Naive thymus-derived CD8-positive, alpha-beta T cell (primary cell): ENCODE results near the gene FCGR3A. TPM values are rescaled to one million over a fixed set of nuclear protein-coding genes. Genes with fewer than 3 reads are reported as not detected.
"Not testable (repeated sequence)": the region's sequence is repeated elsewhere in the genome, so short reads cannot be mapped to it uniquely, and the experiment has no call there.

Experiments
- ATAC-seq, 2 donors: fragments of 150-1000 bp; cut with Tn5 transposase in 1 of 2; sonication (Bioruptor Pico), chemical (Tn5 transposase) in 1 of 2; 1 replicate in 1 of 2; 2 replicates in 1 of 2; pipeline ENCODE4 v1.10.0; 2021; ENCODE audit warnings: mild to moderate bottlenecking in 2 of 2, moderate library complexity in 2 of 2
- POLR2A ChIA-PET: fragments of 350-600 bp; sonication (Branson Sonifier 250); formaldehyde crosslinking; loops from one replicate; lab custom pipeline; 2021; ENCODE audit warnings: antibody characterized with exemption; lab: Charles Lee
- DNase-seq, 10 donors: peaks; one replicate each; pipeline versions ENCODE4 v3.0.0 to v3.0.0-alpha.2; 2020 to 2022
- H3K27ac Mint-ChIP-seq, 10 donors: one replicate each; pipeline ENCODE4 v1.8.0; 2020 to 2022; ENCODE audit warnings: mild to moderate bottlenecking in 10 of 10, mixed read lengths in 10 of 10, moderate library complexity in 4 of 10, inconsistent platforms in 1 of 10
- H3K27me3 Mint-ChIP-seq, 5 donors: one replicate each; pipeline ENCODE4 v1.8.0; 2021 to 2022; ENCODE audit warnings: mixed read lengths in 5 of 5
- H3K36me3 Mint-ChIP-seq, 3 donors: one replicate each; pipeline ENCODE4 v1.8.0; 2020 to 2022; ENCODE audit warnings: mixed read lengths in 3 of 3, mild to moderate bottlenecking in 2 of 3, inconsistent platforms in 1 of 3
- H3K4me1 Mint-ChIP-seq, 4 donors: one replicate each; pipeline ENCODE4 v1.8.0; 2021 to 2022; ENCODE audit warnings: mixed read lengths in 4 of 4
- H3K4me3 Mint-ChIP-seq, 10 donors: one replicate each; pipeline ENCODE4 v1.8.0; 2020 to 2022; ENCODE audit warnings: mild to moderate bottlenecking in 10 of 10, mixed read lengths in 10 of 10, moderate library complexity in 6 of 10, inconsistent platforms in 1 of 10
- H3K9me3 Mint-ChIP-seq, 9 donors: one replicate each; pipeline ENCODE4 v1.8.0; 2020 to 2022; ENCODE audit warnings: mixed read lengths in 9 of 9, mild to moderate bottlenecking in 3 of 9, inconsistent platforms in 1 of 9, moderate library complexity in 1 of 9
- polyA plus RNA-seq, 3 donors: library from polyadenylated mRNA; unstranded; fragments of 300-500 nt; fragmentation: Illumina TruSeq; gene quantifications; one replicate each; pipeline ENCODE4 v1.2.3, GENCODE V29; 2021
- total RNA-seq, 8 experiments: library from RNA in 2 of 8; stranded (reverse) in 2 of 8; gene quantifications; one replicate each; pipeline ENCODE4 v1.2.3 and lab custom pipeline; 2021 to 2026

Gene FCGR3A
- 1 to 10 TPM in 1 of 2 experiments, under 1 TPM in 1; 0.74 to 1.1 TPM for total RNA-seq
- polyA plus RNA-seq, result 10 to 100 TPM in 1 of 3 donors, 1 to 10 TPM in 2; 1.7 to 33.2 (median 2.3) TPM
- total RNA-seq (lab: John Stamatoyannopoulos, UW), result 0 to 0.21 (median 0) reads per million in 6 experiments

GRCh38 chr1:161549652-161550051 lies at the start of gene FCGR3A:
Gene FCGR3A (minus strand): TSS chr1:161549818. CDS start chr1:161549736, 82 bp downstream.
- Mint-ChIP-seq H3K27me3 (no peaks in the 10 kb centered on the region), H3K4me1 (peaks cover 8 to 21% (median 11%) of the 10 kb centered on the region in 4 donors), H3K36me3 (no peaks in the 10 kb centered on the region), H3K9me3 (peaks cover 0 to 2% (median 0%) of the 10 kb centered on the region in 9 donors), H3K27ac (peak within 1 kb of the TSS in 3 of 10 donors; percentile 14 to 73 (median 29)), H3K4me3 (peak within 1 kb of the TSS in 2 of 10 donors; percentile 48 to 74)
- no peak for DNase-seq
- POLR2A ChIA-PET, result no interaction called here
- no peak for ATAC-seq

GRCh38 chr1:161597077-161597476 lies 47.5 kb upstream of the FCGR3A start:
- DNase-seq, H3K27ac Mint-ChIP-seq, POLR2A ChIA-PET, ATAC-seq, H3K27me3 Mint-ChIP-seq, H3K4me1 Mint-ChIP-seq, H3K36me3 Mint-ChIP-seq, H3K4me3 Mint-ChIP-seq, H3K9me3 Mint-ChIP-seq: not testable (repeated sequence)

- DNase-seq, H3K4me3 Mint-ChIP-seq, H3K4me1 Mint-ChIP-seq, POLR2A ChIA-PET, H3K9me3 Mint-ChIP-seq, ATAC-seq, H3K36me3 Mint-ChIP-seq, H3K27me3 Mint-ChIP-seq: not testable (repeated sequence)
- H3K27ac Mint-ChIP-seq, result peak overlapping the region in 1 of 10 donors; percentile 58
These were observed 46.0 kb upstream of the FCGR3A start for GRCh38 chr1:161595583-161595982.

GRCh38 chr1:161595173-161595572 lies 45.6 kb upstream of the FCGR3A start:
- H3K36me3 Mint-ChIP-seq, result not testable (repeated sequence)

GRCh38 chr1:161594269-161594984 lies 44.8 kb upstream of the FCGR3A start:
- H3K36me3 Mint-ChIP-seq, POLR2A ChIA-PET, ATAC-seq, H3K4me1 Mint-ChIP-seq, H3K27ac Mint-ChIP-seq, H3K9me3 Mint-ChIP-seq, H3K27me3 Mint-ChIP-seq, H3K4me3 Mint-ChIP-seq, DNase-seq: not testable (repeated sequence)

More at GRCh38 chr1:161595173-161595572, 45.6 kb upstream of the FCGR3A start:
- H3K4me3 Mint-ChIP-seq, ATAC-seq, H3K9me3 Mint-ChIP-seq, H3K4me1 Mint-ChIP-seq, H3K27me3 Mint-ChIP-seq, POLR2A ChIA-PET, H3K27ac Mint-ChIP-seq, DNase-seq: not testable (repeated sequence)

- DNase-seq, H3K27me3 Mint-ChIP-seq, H3K4me1 Mint-ChIP-seq, H3K4me3 Mint-ChIP-seq, H3K36me3 Mint-ChIP-seq, H3K9me3 Mint-ChIP-seq, POLR2A ChIA-PET, ATAC-seq: not testable (repeated sequence)
- peak overlapping the region in 2 of 10 donors; percentile 12 to 89 for H3K27ac Mint-ChIP-seq
These were observed 43.6 kb upstream of the FCGR3A start for GRCh38 chr1:161593092-161593755.

- H3K36me3 Mint-ChIP-seq, H3K27ac Mint-ChIP-seq, H3K27me3 Mint-ChIP-seq, H3K4me1 Mint-ChIP-seq, POLR2A ChIA-PET, ATAC-seq, H3K9me3 Mint-ChIP-seq, H3K4me3 Mint-ChIP-seq, DNase-seq: not testable (repeated sequence)
These were observed 43.0 kb upstream of the FCGR3A start for GRCh38 chr1:161592586-161592985.

GRCh38 chr1:161589920-161590319 lies 40.3 kb upstream of the FCGR3A start:
- H3K27me3 Mint-ChIP-seq, ATAC-seq, DNase-seq, POLR2A ChIA-PET, H3K36me3 Mint-ChIP-seq, H3K4me3 Mint-ChIP-seq, H3K4me1 Mint-ChIP-seq, H3K9me3 Mint-ChIP-seq, H3K27ac Mint-ChIP-seq: not testable (repeated sequence)

GRCh38 chr1:161589365-161589764 lies 39.7 kb upstream of the FCGR3A start:
- H3K27ac Mint-ChIP-seq, POLR2A ChIA-PET, H3K4me3 Mint-ChIP-seq, ATAC-seq, DNase-seq, H3K4me1 Mint-ChIP-seq, H3K36me3 Mint-ChIP-seq, H3K9me3 Mint-ChIP-seq, H3K27me3 Mint-ChIP-seq: not testable (repeated sequence)

- H3K9me3 Mint-ChIP-seq, H3K27ac Mint-ChIP-seq, H3K4me1 Mint-ChIP-seq, H3K4me3 Mint-ChIP-seq, DNase-seq, H3K27me3 Mint-ChIP-seq, H3K36me3 Mint-ChIP-seq, POLR2A ChIA-PET, ATAC-seq: not testable (repeated sequence)
These were observed 39.0 kb upstream of the FCGR3A start for GRCh38 chr1:161588596-161588995.

GRCh38 chr1:161582882-161583281 lies 33.3 kb upstream of the FCGR3A start:
- ATAC-seq, DNase-seq, H3K9me3 Mint-ChIP-seq, H3K36me3 Mint-ChIP-seq, POLR2A ChIA-PET, H3K4me3 Mint-ChIP-seq, H3K27ac Mint-ChIP-seq, H3K27me3 Mint-ChIP-seq, H3K4me1 Mint-ChIP-seq: not testable (repeated sequence)

- ATAC-seq, H3K9me3 Mint-ChIP-seq, H3K27me3 Mint-ChIP-seq, H3K36me3 Mint-ChIP-seq, H3K27ac Mint-ChIP-seq, H3K4me1 Mint-ChIP-seq, DNase-seq, POLR2A ChIA-PET, H3K4me3 Mint-ChIP-seq: not testable (repeated sequence)
These were observed 31.4 kb upstream of the FCGR3A start for GRCh38 chr1:161580879-161581537.
